HG03196 (cell line): ENCODE results near the gene CPNE1.

Experiments used
- ATAC-seq: cut with Tn5 transposase; IDR thresholded peaks from one replicate; pipeline ENCODE4 v1.9.1; 2021; ENCODE audit not compliant: unreplicated experiment

Gene CPNE1

GRCh38 chr20:35621560-35621946 is 43.1 kb downstream of the CPNE1 start:
- ATAC-seq, result no peak

DNA sequence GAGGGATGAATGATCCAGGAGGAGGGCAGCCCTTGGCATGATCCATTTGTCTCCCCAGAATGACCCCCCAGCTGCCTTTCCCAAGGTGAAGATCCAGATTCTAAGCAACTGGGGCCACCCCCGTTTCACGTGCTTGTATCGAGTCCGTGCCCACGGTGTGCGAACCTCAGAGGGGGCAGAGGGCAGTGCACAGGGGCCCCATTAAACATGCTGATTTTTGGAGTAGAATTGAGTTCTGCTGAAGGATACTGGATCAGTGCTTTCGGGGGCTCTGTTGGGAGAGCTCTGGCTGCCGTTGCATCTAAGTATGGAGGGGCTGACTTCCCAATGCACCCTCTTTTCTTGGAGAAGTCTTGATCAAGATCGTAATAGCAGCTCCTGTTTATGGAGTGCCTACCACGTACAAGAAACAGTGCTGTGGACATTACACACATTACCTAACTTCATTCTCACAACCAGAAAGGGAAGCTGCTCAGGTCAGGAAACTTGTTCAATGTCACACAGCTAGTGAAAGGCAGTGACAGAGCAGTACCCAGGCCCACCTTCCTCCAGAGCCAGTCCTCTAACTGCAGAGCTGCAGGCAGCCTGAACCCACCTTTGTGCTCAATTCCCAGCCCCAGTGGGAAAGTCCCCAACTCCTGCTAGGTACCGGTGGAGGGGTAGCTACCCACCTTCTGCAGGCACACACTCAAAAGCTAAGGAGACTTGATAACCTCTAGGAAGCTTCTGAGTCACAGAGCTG is 43.7 kb downstream of the CPNE1 start:
- no peak for ATAC-seq

- peak; percentile 32 for ATAC-seq
These were observed 45.3 kb downstream of the CPNE1 start for GRCh38 chr20:35619196-35620095.

DNA sequence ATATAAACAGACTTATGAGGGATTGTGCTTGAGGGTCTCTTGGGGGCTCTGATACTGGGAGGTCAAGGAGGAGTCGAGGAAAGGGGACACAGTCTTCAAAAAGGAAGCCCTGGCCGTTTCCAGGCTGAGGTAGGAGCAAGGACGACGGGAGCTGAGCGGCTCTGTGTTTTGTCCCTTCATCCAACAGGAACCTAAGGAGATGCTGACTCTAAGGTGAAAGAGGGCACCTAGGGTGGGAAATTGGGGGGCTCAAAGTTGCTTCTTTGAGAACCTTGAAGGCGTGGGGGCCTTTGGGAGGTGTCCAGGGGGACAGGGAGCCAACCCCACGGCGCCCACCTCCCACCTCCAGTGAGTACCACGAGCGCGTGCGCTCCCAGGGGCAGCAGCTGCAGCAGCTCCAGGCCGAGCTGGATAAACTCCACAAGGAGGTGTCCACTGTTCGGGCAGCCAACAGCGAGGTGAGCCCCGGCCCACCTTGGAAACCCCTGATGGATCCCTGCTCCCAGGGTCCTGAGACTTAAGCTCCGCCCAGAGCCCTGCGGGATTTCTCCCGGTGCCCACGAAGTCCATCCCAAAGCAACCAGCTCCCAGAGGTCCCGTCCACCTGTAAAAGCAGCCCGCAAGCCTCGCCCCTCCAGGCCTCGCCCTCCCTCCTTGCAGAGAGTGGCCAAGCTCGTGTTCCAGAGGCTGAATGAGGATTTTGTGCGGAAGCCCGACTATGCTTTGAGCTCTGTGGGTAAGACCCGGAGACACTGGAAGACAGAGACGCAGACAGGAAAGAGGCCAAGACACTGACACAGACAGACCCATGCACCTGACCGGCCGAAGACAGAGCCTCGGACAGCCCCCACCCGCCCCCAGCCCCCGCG is 46.2 kb downstream of the CPNE1 start:
- ATAC-seq, result no peak

GRCh38 chr20:35617397-35618262 is 47.1 kb downstream of the CPNE1 start:
- ATAC-seq, result no peak

DNA sequence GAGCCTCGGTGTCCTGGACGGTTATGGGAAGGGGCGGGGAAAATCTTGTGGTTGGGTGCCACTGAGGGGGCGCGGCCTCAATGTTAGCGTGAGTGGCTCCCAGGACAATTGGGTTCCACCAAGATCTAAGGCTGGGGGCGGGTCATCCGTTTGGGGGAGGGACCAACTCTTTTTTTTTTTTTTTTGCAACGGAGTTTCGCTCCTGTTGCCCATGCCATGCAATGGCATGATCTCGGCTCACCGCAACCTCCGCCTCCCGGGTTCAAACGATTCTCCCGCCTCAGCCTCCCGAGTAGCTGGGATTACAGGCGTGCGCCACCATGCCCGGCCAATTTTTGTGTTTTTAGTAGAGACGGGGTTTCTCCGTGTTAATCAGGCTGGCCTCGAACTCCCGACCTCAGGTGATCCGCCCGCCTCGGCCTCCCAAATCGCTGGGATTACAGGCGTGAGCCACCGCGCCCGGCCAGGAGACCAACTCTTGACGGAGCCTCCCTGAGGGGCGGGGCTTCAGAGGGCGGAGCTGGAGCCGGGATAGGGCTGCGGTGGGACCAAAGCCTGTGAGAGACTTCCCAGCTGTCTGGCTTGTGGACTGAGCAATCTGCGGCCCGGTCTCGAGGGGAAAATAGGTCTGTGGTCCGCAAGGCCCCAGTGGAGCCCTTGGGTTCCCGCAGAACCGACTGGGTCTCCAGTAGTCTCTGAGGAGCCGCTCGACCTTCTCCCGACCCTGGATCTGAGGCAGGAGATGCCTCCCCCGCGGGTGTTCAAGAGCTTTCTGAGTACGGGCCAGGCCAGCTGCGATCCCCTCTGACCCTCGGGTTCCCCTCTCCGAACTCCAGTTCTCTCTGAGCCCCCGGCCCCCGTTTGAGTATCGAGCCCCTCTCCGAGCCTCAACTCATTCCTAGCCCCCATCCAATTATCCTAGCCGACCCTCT is 48.0 kb downstream of the CPNE1 start:
- no peak for ATAC-seq

DNA sequence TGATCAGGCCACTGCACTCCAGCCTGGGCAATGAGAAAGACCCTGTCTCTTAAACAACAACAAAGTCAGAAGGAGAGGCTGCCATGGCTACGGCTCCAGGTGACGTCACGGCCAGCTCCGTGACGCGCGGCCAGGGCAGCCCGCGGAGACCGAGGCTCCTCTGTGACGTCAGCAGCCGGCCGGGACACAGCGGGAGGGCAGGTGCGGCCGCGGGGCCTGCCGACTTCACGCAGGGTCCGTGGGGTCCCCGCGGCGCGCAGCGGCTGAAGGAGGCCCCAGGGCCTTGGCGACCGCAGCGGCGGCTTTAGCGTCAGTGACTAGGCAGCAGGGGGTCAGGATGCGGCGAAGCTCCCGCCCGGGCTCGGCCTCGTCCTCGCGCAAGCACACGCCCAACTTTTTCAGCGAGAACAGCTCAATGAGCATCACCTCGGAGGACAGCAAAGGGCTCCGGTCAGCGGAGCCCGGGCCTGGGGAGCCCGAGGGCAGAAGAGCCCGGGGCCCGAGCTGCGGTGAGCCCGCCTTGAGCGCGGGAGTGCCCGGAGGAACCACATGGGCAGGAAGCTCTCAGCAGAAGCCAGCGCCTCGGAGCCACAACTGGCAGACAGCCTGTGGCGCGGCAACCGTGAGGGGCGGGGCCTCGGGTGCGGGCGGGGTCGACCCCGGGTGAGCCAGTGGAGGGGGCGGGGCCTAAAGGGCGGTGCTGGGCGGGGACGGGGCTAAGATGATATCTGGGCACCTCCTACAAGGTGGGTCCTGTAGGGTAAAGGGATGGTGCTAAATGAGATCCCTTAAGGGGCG is 48.8 kb downstream of the CPNE1 start, which contains the start of gene SPAG4:
Gene SPAG4 (plus strand): TSS at position 163 of the 798 bp plus-strand sequence. CDS start 175 bp downstream, at position 338.
- peak; percentile 66 for ATAC-seq

DNA sequence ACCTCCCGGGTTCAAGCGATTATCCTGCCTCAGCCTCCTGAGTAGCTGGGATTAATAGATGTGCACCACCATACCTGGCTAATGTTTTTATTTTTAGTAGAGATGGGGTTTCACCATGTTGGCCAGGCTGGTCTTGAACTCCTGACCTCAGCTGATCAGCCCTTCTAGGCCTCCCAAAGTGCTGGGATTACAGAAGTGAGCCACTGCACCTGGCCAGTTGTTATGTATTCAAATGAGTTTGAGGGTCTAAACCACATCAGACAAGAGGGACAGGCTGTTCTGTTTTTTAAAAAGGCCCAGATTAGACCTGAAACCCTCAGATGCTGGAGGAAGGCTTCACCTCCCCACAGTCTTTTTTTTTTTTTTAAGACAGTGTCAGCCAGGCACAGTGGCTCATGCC is 53.2 kb downstream of the CPNE1 start:
- ATAC-seq, result no peak

DNA sequence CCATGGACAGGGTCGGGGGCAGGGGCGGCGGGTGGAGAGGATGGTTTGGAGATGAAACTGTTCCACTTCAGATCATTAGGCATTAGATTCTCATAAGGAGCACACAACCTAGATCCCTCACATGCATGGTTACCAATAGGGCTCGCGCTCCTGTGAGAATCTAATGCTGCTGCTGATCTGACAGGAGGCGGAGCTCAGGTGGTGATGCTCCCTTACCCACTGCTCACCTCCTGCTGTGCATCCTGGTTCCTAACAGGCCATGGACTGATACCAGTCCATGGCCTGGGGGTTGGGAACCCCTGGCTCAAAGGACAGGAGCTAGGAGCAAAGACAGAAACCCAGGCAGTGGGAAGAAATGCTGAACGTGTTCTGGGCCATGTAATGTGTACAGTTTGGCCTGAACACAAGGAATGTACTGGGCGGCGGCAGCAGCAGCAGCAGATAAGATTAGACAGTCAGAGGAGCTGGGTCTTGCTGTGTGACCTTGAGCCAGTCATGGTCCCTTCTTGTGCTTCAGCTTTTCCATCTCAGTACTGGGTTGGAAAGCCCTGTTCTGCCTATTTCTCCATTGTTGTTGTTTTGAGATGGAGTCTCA is 53.8 kb downstream of the CPNE1 start:
- no peak for ATAC-seq

DNA sequence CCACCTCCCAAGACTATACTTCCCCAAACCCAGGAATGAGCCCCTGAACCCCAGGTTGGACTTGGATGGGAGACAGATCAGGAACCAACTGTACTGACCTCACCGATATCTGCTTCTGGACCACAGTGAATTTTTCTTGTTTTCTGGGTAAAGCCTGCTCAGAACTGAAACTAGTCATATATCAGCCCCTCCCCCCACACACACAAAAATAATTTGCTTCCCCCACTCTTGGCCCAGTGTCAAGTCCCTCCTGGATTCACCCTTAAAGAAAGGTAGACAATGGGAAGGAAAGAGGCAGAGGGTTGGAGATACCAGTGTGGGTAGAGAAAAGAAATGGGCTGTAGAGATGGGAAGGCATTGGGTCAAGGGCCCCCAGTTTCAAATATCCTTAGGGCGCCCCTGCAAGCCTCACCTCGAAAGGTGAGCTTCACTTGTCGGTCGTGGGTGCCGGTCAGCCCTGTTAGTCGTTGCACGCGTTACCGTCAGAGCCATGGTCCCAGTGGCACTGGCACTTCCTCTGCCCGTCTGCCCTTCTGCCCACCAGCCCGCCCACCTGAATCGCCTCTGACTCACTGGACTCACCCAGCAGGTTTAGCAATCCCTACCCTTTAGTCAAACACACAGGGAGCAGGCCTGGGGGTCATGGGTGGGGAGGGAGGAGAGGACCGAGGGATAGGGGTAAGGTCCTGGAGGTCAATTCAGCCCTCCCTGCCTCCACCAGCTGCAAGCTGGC is 57.5 kb downstream of the CPNE1 start:
- no peak for ATAC-seq

DNA sequence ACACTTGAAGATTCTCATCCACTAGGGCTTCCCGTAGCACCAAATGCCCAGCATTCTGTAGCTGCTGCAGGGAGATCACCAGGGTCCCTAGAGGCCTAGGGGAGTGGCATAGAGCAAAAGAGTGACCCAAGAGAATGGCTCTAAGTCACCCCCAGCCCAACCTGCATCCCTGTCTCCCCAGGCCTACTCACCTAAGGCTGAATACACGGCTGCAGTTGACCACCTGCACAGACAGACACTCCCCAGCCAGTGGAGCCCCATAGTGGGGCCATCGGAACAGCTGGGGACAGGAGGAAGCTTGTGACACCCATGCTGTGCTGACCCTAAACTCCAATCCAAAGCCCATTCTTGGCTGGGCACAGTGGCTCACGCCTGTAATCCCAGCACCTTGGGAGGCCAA is 58.6 kb downstream of the CPNE1 start:
- ATAC-seq, result no peak

DNA sequence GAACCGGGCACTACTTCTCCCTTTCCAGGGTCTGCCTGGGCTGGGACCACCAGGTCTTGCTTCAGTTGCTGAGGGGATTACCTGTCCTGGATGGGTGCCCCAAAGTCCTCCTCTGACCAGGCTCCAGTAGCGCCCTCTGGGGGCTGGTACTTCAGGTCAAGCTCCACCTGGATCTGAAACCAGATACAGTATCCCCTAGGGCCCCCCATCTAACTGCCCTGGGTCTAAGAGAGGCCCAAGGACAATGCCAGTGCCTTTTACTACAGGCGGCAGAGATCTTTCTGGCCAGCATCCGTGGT is 60.3 kb downstream of the CPNE1 start:
- ATAC-seq, result no peak

- ATAC-seq, result no peak
These were observed 60.8 kb downstream of the CPNE1 start for GRCh38 chr20:35603695-35604448.

DNA sequence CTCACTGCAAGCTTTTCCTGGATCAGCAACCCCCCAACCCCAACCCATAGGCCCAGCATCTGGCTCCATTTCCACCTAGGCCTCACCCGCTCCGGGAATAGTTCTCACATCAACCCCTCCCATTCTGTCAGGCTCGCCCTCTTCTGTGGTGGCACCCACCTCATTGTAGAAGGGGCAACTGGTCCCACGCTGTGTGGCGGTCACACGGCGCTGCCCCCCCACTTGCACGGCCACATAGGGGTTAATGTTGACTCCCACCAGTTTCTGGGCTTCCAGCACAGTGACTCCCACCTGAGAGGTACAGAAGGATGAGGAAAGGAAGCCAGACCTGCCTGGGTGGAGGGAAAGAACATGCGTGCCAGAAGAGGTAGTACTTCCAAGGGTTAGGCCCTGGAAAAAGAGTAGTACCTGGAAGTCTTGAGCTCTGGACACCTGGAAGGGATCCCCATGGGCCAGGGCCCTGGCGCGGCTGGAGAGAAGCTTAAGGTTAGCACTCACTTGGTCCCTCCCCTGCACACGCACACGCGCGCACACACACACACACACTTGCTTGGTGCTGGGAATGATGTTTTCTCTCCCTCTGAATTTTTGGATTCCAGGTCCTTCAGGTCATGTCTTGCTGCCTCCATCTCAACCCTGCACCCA is 61.7 kb downstream of the CPNE1 start:
- ATAC-seq, result no peak

DNA sequence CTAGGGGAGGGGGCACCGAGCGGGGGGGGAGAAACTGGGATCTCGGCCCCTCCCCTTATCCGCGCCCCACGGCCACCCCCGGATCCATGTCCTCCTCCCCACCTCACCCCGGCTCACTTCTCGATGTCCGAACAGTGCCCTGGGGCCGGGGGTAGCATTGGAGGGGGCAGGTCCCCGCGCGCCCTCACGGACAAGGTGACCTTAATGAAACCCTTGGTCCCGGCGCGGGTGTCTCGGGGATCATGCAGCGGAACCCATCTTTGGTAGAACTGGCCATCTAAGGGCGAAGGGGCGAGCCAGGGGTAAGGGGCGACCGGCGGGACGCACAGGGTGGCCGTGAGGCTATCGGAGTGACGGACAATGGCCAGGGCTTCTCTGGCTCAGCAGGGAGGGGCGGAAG is 62.7 kb downstream of the CPNE1 start:
- ATAC-seq, result no peak
